ENCODE data around the gene FSD1.

- TF ChIP-seq CEBPB (IDR thresholded peaks at IDR 0.05), result no peak
- no peak for TF ChIP-seq TCF12 (IDR thresholded peaks at IDR 0.05; ENCODE audit: low read depth)
- TF ChIP-seq TEAD4 (IDR thresholded peaks at IDR 0.05), result no peak
- no peak for TF ChIP-seq EP300 (IDR thresholded peaks at IDR 0.05; ENCODE audit: borderline replicate concordance)
- no peak for TF ChIP-seq REST (IDR thresholded peaks at IDR 0.05; ENCODE audit: low read depth)
- TF ChIP-seq, protein P1, sequence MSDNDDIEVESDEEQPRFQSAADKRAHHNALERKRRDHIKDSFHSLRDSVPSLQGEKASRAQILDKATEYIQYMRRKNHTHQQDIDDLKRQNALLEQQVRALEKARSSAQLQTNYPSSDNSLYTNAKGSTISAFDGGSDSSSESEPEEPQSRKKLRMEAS (IDR thresholded peaks at IDR 0.05), result no peak
- no peak for TF ChIP-seq FOXM1 (IDR thresholded peaks at IDR 0.05; ENCODE audit: borderline replicate concordance, low read depth)
- TF ChIP-seq RAD21 (IDR thresholded peaks at IDR 0.05; ENCODE audit: low read depth), result no peak
- no peak for TF ChIP-seq TAF1 (IDR thresholded peaks at IDR 0.05; ENCODE audit: low read depth)
- TF ChIP-seq NFIC (IDR thresholded peaks at IDR 0.05), result no peak
- TF ChIP-seq CREB1 (IDR thresholded peaks at IDR 0.05; ENCODE audit: low read depth), result no peak
- no peak for TF ChIP-seq EGR1 (IDR thresholded peaks at IDR 0.05)
These were observed 68.6 kb downstream of the FSD1 start for GRCh38 chr19:4373013-4373367.

Data from Ishikawa (cell line).